NCI-H69 (cell line): ENCODE data around the gene SMIM21.

ENCODE experiments used
- DNase-seq: peaks from one replicate; lab custom pipeline; 2025; lab: John Stamatoyannopoulos, UW

SMIM21 gene

GRCh38 chr18:75377258-75377657 lies 50.2 kb downstream of the SMIM21 start:
- no peak for DNase-seq

- DNase-seq, result peak; percentile 86
These were observed 51.5 kb downstream of the SMIM21 start for GRCh38 chr18:75376004-75376403.

- DNase-seq, result no peak
These were observed 52.2 kb downstream of the SMIM21 start for GRCh38 chr18:75375341-75375740.

- DNase-seq, result no peak
These were observed 53.0 kb downstream of the SMIM21 start for GRCh38 chr18:75374466-75374865.

- DNase-seq, result no peak
These were observed 58.3 kb downstream of the SMIM21 start for GRCh38 chr18:75369026-75369721.

- no peak for DNase-seq
These were observed 61.7 kb downstream of the SMIM21 start for GRCh38 chr18:75365837-75366236.

- DNase-seq, result no peak
These were observed 62.3 kb downstream of the SMIM21 start for GRCh38 chr18:75365254-75365629.

- peak; percentile 24 for DNase-seq
These were observed 62.8 kb downstream of the SMIM21 start for GRCh38 chr18:75364512-75365253.

GRCh38 chr18:75363446-75364225 lies 63.9 kb downstream of the SMIM21 start:
- DNase-seq, result no peak

- DNase-seq, result peak; percentile 74
These were observed 65.1 kb downstream of the SMIM21 start for GRCh38 chr18:75362435-75362834.

- DNase-seq, result no peak
These were observed 66.6 kb downstream of the SMIM21 start for GRCh38 chr18:75360941-75361340.

- no peak for DNase-seq
These were observed 67.3 kb downstream of the SMIM21 start for GRCh38 chr18:75360215-75360614.
